ENCODE results near the gene RPS6KL1. TPM values are rescaled to one million over a fixed set of nuclear protein-coding genes. Genes with fewer than 3 reads are reported as not detected.

Gene RPS6KL1
- polyA plus RNA-seq, 2 of the 4 experiments (the other 2 are of a cell fraction), result 0.32 to 0.99 TPM

DNA sequence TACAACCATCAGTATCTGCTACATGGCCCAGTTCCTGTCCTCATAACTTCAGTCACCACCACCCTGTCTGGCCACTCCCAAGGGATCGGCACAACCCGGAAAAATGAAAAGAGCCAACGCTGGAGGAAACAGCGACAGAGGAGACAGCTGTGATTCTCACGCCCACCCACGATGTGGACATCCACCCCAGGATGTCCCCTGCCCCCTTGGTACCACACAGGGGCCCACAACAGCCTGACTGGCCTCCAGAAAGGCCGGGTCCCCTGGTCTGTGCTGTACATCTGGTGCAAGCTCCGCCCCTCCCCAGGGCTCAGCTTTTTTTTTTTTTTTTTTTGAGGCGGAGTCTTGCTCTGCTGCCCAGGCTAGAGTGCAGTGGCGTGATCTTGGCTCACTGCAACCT is 12.5 kb downstream of the RPS6KL1 start:
- Histone ChIP-seq H3K4me3 (no peak overlapping the region), H3K27ac (no peak overlapping the region), H3K9me3 (no peaks in the 10 kb centered on the region), H3K4me1 (peaks cover 9% of the 10 kb centered on the region; the same call in 2 of the 3 replicates), H3K4me2 (no peak overlapping the region)
- DNase-seq (ENCODE audit: low read depth in 1 of 2, low spot score in 1 of 2), result no peak
- no peak for TF ChIP-seq CBX8 (IDR thresholded peaks at IDR 0.05)
- POLR2A ChIA-PET, result interaction anchor here (0.6 kb wide), 1 partner anchor 159 kb away, joined by 3 read pairs; the partner anchor contains the start of gene ZC2HC1C
- 84% methylated on average over 10 of the region's 10 CpGs for WGBS (ENCODE audit: missing lambda C conversion rate)
- FAIRE-seq, result no peak
- peak in 1 of 2 experiments; percentile 14; a peak in 1 of 6 replicates for ATAC-seq
- CTCF ChIA-PET, result interaction anchor here (2.1 to 12.5 kb wide), 4 partner anchors 12 to 179 kb away, joined by 5 to 226 read pairs (median 130); partner anchors contain the start of gene RPS6KL1

DNA sequence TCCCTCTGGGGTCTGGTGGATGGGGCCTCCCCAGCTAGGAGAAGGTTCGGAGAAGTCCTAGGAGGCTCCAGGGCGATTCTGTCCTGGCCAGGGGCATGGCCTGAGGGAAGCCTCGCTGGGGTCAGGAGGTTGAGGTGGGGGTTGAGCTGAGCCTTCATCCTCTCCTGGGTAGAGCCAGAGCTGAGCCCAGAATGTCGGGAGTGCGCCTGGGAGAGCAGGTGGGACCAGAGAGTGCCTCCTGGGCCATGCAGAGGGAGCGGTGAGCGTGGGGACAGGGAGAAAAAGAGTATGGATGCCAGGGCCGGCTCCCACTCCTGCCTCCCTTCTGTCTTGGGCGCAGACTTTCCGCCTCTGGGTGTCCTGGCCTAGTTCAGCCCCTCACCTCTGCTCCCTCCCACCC is 13.1 kb downstream of the RPS6KL1 start:
- H3K9me3 ChIP-seq, result no peaks in the 10 kb centered on the region
- DNase-seq (ENCODE audit: low read depth in 1 of 2, low spot score in 1 of 2) (no peak), FAIRE-seq (no peak), ATAC-seq (no peak)
- 89% methylated on average over 10 of the region's 10 CpGs for WGBS (ENCODE audit: missing lambda C conversion rate)
- H3K27ac ChIP-seq, result no peak overlapping the region
- ChIA-PET CTCF (interaction anchor here (1.1 to 12.5 kb wide), 8 partner anchors 13 to 454 kb away, joined by 3 to 226 read pairs (median 8); partner anchors contain the start of gene RPS6KL1), POLR2A (no interaction called here)
- H3K4me2 ChIP-seq, result no peak overlapping the region
- no peak for TF ChIP-seq ZFP36 (IDR thresholded peaks at IDR 0.05; ENCODE audit: borderline replicate concordance, partially characterized antibody)
- TF ChIP-seq BHLHE40 (IDR thresholded peaks at IDR 0.05; ENCODE audit: low read depth, low read length), result no peak
- TF ChIP-seq, protein P1, sequence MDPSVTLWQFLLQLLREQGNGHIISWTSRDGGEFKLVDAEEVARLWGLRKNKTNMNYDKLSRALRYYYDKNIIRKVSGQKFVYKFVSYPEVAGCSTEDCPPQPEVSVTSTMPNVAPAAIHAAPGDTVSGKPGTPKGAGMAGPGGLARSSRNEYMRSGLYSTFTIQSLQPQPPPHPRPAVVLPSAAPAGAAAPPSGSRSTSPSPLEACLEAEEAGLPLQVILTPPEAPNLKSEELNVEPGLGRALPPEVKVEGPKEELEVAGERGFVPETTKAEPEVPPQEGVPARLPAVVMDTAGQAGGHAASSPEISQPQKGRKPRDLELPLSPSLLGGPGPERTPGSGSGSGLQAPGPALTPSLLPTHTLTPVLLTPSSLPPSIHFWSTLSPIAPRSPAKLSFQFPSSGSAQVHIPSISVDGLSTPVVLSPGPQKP (IDR thresholded peaks at IDR 0.05; ENCODE audit: low read depth, low read length), result no peak
- no peak for TF ChIP-seq NFE2L2 (conservative IDR thresholded peaks at IDR 0.05; ENCODE audit: low read length)
- TF ChIP-seq ZNF302 (CRISPR knock-in tag; IDR thresholded peaks at IDR 0.05), result no peak
- TF ChIP-seq SREBF2 (IDR thresholded peaks at IDR 0.05), result no peak
- no peak for TF ChIP-seq CBX2 (IDR thresholded peaks at IDR 0.05; ENCODE audit: borderline replicate concordance, low read depth)
- TF ChIP-seq NPAS2 (CRISPR knock-in tag; IDR thresholded peaks at IDR 0.05; ENCODE audit: borderline replicate concordance), result no peak
- TF ChIP-seq, protein P2, sequence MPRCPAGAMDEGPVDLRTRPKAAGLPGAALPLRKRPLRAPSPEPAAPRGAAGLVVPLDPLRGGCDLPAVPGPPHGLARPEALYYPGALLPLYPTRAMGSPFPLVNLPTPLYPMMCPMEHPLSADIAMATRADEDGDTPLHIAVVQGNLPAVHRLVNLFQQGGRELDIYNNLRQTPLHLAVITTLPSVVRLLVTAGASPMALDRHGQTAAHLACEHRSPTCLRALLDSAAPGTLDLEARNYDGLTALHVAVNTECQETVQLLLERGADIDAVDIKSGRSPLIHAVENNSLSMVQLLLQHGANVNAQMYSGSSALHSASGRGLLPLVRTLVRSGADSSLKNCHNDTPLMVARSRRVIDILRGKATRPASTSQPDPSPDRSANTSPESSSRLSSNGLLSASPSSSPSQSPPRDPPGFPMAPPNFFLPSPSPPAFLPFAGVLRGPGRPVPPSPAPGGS (IDR thresholded peaks at IDR 0.05), result no peak
- no peak for TF ChIP-seq FOSB (CRISPR knock-in tag; IDR thresholded peaks at IDR 0.05)
- TF ChIP-seq, protein P3, sequence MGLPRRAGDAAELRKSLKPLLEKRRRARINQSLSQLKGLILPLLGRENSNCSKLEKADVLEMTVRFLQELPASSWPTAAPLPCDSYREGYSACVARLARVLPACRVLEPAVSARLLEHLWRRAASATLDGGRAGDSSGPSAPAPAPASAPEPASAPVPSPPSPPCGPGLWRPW (IDR thresholded peaks at IDR 0.05), result no peak
- TF ChIP-seq CHD4 (IDR thresholded peaks at IDR 0.05; ENCODE audit: borderline replicate concordance), result no peak
- peaks cover 9% of the 10 kb centered on the region; the same call in 2 of the 3 replicates for H3K4me1 ChIP-seq
- no peak overlapping the region for H3K4me3 ChIP-seq

DNA sequence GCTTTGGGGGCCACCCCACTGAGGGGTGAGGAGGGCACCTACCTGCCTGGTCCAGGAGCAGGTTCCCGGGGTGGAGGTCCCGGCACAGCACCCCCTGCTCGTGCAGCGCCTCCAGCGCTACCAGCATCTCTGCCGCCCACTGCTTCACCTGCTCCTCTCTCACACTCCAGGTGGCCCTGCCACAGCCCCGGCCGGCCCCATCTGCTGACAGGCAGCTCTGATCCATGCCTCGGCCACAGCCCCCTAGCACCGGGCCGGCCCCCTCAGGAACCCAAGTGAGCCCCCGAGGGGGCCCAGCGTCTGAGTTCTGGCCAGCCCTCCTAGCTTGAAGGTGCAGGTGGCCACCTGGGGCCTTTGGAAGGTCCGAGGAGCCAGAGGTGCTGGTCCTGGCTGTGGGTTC is 13.6 kb downstream of the RPS6KL1 start:
- Histone ChIP-seq H3K4me2 (no peak overlapping the region), H3K4me1 (peaks cover 9% of the 10 kb centered on the region; the same call in 2 of the 3 replicates), H3K4me3 (no peak overlapping the region), H3K27ac (no peak overlapping the region), H3K9me3 (no peaks in the 10 kb centered on the region)
- DNase-seq (ENCODE audit: low read depth in 1 of 2, low spot score in 1 of 2) (no peak), FAIRE-seq (no peak), ATAC-seq (no peak)
- WGBS (ENCODE audit: missing lambda C conversion rate), result 91% methylated on average over 11 of the region's 14 CpGs
- TF ChIP-seq SMC3 (IDR thresholded peaks at IDR 0.05) (no peak), NFE2L2 (conservative IDR thresholded peaks at IDR 0.05; ENCODE audit: low read length) (no peak)
- TF ChIP-seq, protein P4, sequence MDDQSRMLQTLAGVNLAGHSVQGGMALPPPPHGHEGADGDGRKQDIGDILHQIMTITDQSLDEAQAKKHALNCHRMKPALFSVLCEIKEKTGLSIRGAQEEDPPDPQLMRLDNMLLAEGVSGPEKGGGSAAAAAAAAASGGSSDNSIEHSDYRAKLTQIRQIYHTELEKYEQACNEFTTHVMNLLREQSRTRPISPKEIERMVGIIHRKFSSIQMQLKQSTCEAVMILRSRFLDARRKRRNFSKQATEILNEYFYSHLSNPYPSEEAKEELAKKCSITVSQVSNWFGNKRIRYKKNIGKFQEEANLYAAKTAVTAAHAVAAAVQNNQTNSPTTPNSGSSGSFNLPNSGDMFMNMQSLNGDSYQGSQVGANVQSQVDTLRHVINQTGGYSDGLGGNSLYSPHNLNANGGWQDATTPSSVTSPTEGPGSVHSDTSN (IDR thresholded peaks at IDR 0.05), result no peak
- CTCF ChIA-PET, result interaction anchor here (1.1 to 12.5 kb wide), 8 partner anchors 14 to 455 kb away, joined by 3 to 226 read pairs (median 8); no protein-coding TSS in a partner anchor
- POLR2A ChIA-PET, result no interaction called here

DNA sequence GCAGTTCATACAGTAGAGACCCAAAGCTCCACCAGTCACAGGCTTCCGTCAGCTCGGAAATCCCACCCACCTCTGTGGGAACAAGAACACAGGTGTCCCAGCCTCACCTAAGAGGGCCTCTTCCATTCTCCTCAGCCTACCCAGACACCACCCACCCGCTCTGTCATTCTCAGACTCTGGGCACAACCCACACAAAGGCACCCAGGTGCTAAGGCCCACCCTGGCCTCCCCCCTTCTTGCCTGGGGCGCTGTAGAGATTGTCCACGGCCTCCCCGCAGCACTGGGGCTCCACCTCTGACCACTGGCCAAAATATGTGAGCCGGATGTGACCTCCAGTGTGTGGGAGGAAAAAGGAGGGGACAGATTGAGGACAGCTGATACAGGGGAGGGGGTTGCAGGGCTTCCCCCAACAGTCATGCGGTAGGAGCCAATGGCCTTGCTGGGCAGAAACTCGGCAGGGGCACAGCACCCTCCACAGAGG is 14.2 kb downstream of the RPS6KL1 start:
- CTCF ChIA-PET, result interaction anchor here (1.0 to 12.5 kb wide), 10 partner anchors 8 to 455 kb away, joined by 3 to 226 read pairs (median 4); no protein-coding TSS in a partner anchor
- no peak for ATAC-seq

More for the DNA sequence above, 14.2 kb downstream of the RPS6KL1 start:
- no peak for TF ChIP-seq CHD2 (IDR thresholded peaks at IDR 0.05; ENCODE audit: low read length, partially characterized antibody)
- WGBS (ENCODE audit: missing lambda C conversion rate), result 82% methylated on average over 9 of the region's 9 CpGs
- no peak overlapping the region for H3K4me3 ChIP-seq
- peaks cover 9% of the 10 kb centered on the region; the same call in 2 of the 3 replicates for H3K4me1 ChIP-seq
- no peak overlapping the region for H3K27ac ChIP-seq
- no peak for FAIRE-seq
- DNase-seq (ENCODE audit: low read depth in 1 of 2, low spot score in 1 of 2), result no peak
- POLR2A ChIA-PET, result no interaction called here
- no peaks in the 10 kb centered on the region for H3K9me3 ChIP-seq
- H3K4me2 ChIP-seq, result no peak overlapping the region

All from A549 (cell line).